B cell (primary cell): Measurements from ENCODE around the gene TIAM2.

Experiments used
- CTCF ChIP-seq: fragments of 200-600 bp; IDR thresholded peaks from one replicate; pipeline ENCODE4 v1.8.0; 2022; ENCODE audit warnings: antibody characterized with exemption, mild to moderate bottlenecking
- EZH2 ChIP-seq: IDR thresholded peaks from 2 replicates; pipeline ENCODE4 v1.6.1; 2012; ENCODE audit warnings: borderline replicate concordance, low read depth, mild to moderate bottlenecking, moderate library complexity, low read length; ENCODE audit not compliant: insufficient read depth, poor library complexity, severe bottlenecking

- TF ChIP-seq CTCF, result no peak
- TF ChIP-seq EZH2, result no peak
Observed at GRCh38 chr6:155061381-155061780, 66.3 kb downstream of the TIAM2 start.
